Keratinocyte (primary cell): ENCODE results near the gene KLRC3.

Experiments
- CTCF ChIP-seq, 3 experiments: IDR thresholded peaks in 1 of 3; conservative IDR thresholded peaks in 1 of 3; optimal IDR thresholded peaks in 1 of 3; 2 replicates in 2 of 3; 3 replicates in 1 of 3; pipeline versions ENCODE3 to v1.5.1; 2011; ENCODE audit warnings: low read length in 3 of 3, mild to moderate bottlenecking in 3 of 3, moderate library complexity in 2 of 3, control low read depth in 1 of 3, inconsistent platforms in 1 of 3; ENCODE audit not compliant: insufficient read depth in 2 of 3; ENCODE audit errors: extremely low read depth in 1 of 3
- EZH2 ChIP-seq: IDR thresholded peaks from one replicate; pipeline ENCODE4 v1.6.1; 2012; ENCODE audit warnings: inconsistent platforms, mild to moderate bottlenecking, low read length, moderate library complexity

GRCh38 chr12:10397296-10397695 lies 23.1 kb downstream of the KLRC3 start:
- TF ChIP-seq CTCF (optimal IDR thresholded peaks at IDR 0.05 in 1 of 3, IDR thresholded peaks at IDR 0.05 in 1 of 3, conservative IDR thresholded peaks at IDR 0.05 in 1 of 3; ENCODE audit: extremely low read depth in 1 of 3, insufficient read depth in 2 of 3, low read length in 3 of 3), result no peak
- no peak for TF ChIP-seq EZH2
